NCI-H446 treated with DMSO at 0.1 percent for 48 hours (cell line): Measurements from ENCODE around the gene GM2A.

Source experiments
- DNase-seq: peaks from one replicate; lab custom pipeline; 2025; lab: John Stamatoyannopoulos, UW

The GM2A gene

GRCh38 chr5:151252762-151253604 lies at the start of gene GM2A:
Gene GM2A, plus strand, starts transcription at chr5:151253185. Its CDS starts 32 bp downstream, at chr5:151253217.
- DNase-seq = peak; percentile 95

GRCh38 chr5:151204051-151204450 lies 48.9 kb upstream of the GM2A start:
- DNase-seq = no peak

- DNase-seq = no peak
Measured at GRCh38 chr5:151205411-151205810, 47.6 kb upstream of the GM2A start.

DNA sequence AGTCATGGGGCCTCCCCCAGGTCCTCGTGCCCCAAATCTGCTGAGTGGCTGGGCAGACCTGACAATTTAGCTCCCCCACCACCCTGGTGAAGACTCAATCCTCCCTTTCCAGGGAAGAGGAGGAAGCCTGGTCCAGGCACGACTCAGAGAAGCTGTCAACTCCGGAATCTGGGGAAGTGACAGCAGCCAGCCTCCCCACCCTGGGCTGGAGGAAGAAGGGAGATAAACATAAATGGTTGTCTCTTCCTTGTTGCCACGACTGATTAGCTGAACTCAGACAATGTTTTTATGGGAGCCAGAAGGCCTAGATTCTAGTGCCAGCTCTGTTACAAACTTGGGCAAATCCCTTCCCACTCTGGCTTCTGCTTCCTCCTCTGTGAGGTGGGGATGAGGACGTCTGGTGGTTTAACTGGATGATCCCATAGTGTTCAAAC lies 44.5 kb upstream of the GM2A start:
- no peak for DNase-seq

DNA sequence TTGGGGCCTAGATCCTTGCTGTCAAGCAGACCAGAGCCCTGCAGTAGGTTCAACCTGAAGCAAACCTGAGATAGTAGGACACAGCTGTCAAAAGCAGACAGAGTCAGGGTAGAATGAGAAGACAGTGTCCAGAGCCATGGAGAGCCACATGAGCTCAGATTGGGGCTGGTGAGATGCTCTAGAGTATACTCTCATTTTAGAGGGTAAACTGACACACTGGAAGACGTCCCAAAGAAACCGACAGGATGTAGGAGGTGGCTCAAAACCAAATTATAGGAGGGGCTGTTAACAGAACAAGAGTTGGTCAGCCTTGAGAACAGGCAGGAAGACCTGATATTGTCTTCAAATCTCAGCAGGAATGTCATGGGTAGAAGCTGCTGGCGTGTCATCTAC lies 40.6 kb upstream of the GM2A start:
- DNase-seq = no peak

GRCh38 chr5:151213803-151214613 lies 39.0 kb upstream of the GM2A start:
- DNase-seq = no peak

- no peak for DNase-seq
Measured at GRCh38 chr5:151214614-151215545, 38.1 kb upstream of the GM2A start.

- no peak for DNase-seq
Measured at GRCh38 chr5:151215546-151215880, 37.5 kb upstream of the GM2A start.

- no peak for DNase-seq
Measured at GRCh38 chr5:151216781-151217180, 36.2 kb upstream of the GM2A start.

GRCh38 chr5:151218177-151218576 lies 34.8 kb upstream of the GM2A start:
- no peak for DNase-seq

- DNase-seq = no peak
Measured at GRCh38 chr5:151219138-151219537, 33.8 kb upstream of the GM2A start.

DNA sequence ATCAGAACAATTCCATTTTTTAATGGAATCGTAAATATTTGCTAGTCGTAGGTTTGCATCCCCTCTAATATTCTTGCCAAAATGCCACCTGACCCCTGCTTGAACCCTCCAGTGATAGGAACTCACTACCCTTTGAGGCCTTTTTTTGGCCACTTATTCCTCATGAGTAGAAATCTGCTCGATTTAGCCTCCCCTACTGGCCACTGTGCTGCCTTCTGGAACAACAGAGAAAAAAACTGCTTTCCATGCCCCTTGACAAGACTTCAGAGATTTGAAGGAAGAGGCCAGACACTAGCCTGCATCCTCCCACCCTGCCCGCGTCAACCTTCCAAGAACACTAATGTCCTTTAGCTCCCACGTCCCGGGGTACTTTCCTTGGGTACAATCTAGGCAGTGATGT lies 33.2 kb upstream of the GM2A start:
- DNase-seq = no peak

DNA sequence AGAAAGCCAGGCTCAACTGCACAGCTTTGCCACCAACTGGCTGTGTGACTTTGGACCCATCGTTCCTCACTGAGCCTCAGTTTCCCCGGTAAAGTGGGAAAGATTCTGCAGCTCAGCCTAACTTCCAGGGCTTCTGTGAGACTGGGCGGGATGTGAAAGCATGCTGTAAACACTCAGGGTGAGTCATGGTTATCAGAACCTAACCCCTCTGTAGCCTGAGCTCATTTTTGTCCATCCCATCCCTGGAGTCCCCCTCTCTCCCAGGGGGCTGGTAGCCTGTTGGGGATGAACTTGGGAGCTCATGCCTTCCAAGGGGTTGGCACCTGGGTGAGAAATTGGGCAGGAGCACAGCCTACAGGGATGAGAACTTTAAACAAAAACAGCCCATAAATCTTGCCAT lies 31.4 kb upstream of the GM2A start:
- DNase-seq = no peak

DNA sequence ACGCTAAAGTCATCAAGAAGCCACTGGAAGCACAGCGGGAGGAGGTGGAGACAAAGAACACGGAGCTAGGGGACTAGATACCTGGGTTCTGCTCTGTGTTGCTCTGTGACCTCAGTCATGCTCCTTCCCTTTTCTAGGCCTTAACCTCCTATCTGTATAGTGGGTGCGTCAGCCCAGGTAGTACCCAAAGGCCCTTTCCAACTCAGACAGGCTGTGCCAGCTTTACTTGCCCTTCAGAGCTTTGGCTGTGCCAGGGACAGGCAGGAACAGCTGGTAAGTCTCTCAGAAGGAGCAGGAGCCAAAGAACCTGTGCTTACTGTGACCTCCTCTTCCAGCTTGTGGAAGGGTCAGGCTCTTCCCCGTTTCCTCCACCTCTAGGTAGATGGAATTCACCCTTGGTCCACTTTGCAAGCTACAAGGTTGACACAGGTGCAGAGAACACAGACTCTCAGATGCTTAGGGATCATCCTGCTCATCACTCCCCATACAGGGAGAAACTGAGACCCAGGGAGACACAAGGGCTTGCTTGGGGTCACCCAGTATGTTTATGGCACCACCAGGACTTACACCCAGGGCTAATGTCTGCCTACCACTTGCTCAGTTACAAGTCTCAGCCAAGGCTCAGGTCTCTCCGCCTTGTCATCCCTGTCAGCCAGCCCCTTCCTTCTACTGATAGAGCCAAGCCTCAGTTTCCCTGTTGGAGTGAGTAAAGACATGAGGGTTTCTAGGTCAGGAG lies 30.8 kb upstream of the GM2A start:
- no peak for DNase-seq

GRCh38 chr5:151222790-151223446 lies 30.1 kb upstream of the GM2A start:
- no peak for DNase-seq

DNA sequence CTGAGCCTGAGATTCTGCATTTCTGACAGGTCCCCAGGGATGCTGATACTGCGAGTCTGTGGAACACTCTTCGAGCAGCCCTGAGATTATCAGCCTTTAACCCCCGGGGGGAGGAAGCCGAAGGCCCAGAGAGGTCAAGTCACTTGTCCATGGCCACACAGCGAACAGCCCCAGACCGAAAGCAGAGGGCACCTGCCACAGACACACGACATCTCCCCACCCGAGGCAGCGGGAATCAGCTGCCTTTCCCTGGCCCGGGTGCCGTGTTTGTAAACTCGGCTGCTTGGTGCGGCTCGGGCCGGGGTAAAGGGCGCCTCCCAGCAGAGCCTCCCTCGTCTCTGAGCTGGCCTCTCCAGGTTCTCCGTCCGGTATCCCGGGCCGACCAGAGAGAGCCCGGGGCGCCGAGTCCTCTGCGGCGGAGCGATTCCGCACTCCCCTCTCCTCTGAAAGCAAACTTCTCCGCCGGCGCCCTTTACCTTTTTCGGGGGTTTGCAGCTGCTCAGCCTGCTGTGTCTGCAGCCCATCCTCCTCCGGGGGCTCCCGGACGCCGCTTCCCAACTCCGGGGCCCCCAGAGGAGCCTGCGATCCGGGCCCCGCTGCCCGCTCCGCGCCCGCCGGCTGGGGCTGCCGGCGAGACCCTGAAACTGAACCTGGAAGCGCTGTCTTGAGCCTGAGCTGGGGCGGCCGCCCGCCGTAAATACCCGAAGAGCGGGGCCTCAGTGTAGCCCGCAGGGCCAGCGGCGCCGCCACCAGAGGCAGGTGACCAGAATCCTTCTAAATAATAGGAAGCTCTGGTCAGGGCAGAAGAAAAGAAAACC lies 29.3 kb upstream of the GM2A start, which contains the start of gene CCDC69:
TSS of gene CCDC69 (minus strand) at position 646 of the 818 bp plus-strand sequence. CDS start at position 524, 122 bp downstream.
- DNase-seq = no peak

GRCh38 chr5:151224372-151224771 lies 28.6 kb upstream of the GM2A start:
- no peak for DNase-seq

- DNase-seq = no peak
Measured at GRCh38 chr5:151225071-151225470, 27.9 kb upstream of the GM2A start.

- DNase-seq = no peak
Measured at GRCh38 chr5:151225475-151225874, 27.5 kb upstream of the GM2A start.

- DNase-seq = no peak
Measured at GRCh38 chr5:151227918-151228447, 25.0 kb upstream of the GM2A start.
